ENCODE results near the gene CENPC.

DNA sequence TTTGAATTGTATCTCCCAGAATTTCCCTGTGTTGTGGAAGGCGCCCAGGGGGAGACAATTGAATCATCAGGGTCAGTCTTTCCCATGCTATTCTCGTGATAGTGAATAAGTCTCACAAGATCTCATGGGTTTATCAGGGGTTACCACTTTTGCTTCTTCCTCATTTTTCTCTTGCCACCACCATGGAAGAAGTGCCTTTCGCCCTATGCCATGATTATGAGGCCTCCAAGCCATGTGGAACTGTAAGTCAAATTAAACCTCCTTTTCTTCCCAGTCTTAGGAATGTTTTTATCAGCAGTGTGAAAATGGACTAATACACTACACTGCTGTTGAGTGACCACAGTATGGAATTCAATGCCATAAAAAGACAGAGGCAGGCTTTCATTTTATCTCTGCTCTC lies 12.2 kb downstream of the CENPC start:
- no peak for TF ChIP-seq CTCF (IDR thresholded peaks at IDR 0.05; ENCODE audit: poor library complexity, severe bottlenecking)
- no peak for TF ChIP-seq EP300 (conservative IDR thresholded peaks at IDR 0.05; ENCODE audit: poor library complexity, severe bottlenecking)
- no peak for TF ChIP-seq TAF1 (IDR thresholded peaks at IDR 0.05; ENCODE audit: low read depth)
- TF ChIP-seq SMC3 (conservative IDR thresholded peaks at IDR 0.05; ENCODE audit: poor library complexity): no peak
- TF ChIP-seq EZH2 (IDR thresholded peaks at IDR 0.05; ENCODE audit: borderline replicate concordance, insufficient read depth, low read length, poor library complexity, severe bottlenecking): no peak
- TF ChIP-seq, protein P1, sequence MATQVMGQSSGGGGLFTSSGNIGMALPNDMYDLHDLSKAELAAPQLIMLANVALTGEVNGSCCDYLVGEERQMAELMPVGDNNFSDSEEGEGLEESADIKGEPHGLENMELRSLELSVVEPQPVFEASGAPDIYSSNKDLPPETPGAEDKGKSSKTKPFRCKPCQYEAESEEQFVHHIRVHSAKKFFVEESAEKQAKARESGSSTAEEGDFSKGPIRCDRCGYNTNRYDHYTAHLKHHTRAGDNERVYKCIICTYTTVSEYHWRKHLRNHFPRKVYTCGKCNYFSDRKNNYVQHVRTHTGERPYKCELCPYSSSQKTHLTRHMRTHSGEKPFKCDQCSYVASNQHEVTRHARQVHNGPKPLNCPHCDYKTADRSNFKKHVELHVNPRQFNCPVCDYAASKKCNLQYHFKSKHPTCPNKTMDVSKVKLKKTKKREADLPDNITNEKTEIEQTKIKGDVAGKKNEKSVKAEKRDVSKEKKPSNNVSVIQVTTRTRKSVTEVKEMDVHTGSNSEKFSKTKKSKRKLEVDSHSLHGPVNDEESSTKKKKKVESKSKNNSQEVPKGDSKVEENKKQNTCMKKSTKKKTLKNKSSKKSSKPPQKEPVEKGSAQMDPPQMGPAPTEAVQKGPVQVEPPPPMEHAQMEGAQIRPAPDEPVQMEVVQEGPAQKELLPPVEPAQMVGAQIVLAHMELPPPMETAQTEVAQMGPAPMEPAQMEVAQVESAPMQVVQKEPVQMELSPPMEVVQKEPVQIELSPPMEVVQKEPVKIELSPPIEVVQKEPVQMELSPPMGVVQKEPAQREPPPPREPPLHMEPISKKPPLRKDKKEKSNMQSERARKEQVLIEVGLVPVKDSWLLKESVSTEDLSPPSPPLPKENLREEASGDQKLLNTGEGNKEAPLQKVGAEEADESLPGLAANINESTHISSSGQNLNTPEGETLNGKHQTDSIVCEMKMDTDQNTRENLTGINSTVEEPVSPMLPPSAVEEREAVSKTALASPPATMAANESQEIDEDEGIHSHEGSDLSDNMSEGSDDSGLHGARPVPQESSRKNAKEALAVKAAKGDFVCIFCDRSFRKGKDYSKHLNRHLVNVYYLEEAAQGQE (IDR thresholded peaks at IDR 0.05; ENCODE audit: borderline replicate concordance): no peak
- no peak for TF ChIP-seq POLR2AphosphoS5 (IDR thresholded peaks at IDR 0.05)
